GM18502 (cell line): ENCODE data around the gene CCDC88B.

ENCODE experiments used
- ATAC-seq: cut with Tn5 transposase; IDR thresholded peaks from one replicate; pipeline ENCODE4 v1.9.1; 2021; ENCODE audit warnings: mild to moderate bottlenecking; ENCODE audit not compliant: unreplicated experiment, poor library complexity

CCDC88B gene

GRCh38 chr11:64342869-64343745, 3.1 kb downstream of the CCDC88B start:
- ATAC-seq = no peak

GRCh38 chr11:64343767-64344559, 4.0 kb downstream of the CCDC88B start:
- no peak for ATAC-seq

DNA sequence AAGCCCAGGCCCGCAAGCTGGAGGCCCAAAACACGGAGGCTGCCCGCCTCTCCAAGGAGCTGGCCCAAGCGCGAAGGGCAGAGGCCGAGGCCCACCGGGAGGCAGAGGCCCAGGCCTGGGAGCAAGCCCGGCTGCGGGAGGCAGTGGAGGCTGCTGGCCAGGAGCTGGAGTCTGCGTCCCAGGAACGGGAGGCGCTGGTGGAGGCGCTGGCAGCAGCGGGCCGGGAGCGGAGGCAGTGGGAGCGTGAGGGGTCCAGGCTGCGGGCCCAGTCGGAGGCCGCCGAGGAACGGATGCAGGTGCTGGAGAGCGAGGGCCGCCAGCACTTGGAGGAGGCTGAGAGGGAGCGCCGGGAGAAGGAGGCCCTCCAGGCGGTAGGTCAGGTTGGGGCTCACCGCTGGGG, 4.8 kb downstream of the CCDC88B start:
- no peak for ATAC-seq

- ATAC-seq = no peak
Measured at GRCh38 chr11:64347193-64347867, 7.3 kb downstream of the CCDC88B start.

DNA sequence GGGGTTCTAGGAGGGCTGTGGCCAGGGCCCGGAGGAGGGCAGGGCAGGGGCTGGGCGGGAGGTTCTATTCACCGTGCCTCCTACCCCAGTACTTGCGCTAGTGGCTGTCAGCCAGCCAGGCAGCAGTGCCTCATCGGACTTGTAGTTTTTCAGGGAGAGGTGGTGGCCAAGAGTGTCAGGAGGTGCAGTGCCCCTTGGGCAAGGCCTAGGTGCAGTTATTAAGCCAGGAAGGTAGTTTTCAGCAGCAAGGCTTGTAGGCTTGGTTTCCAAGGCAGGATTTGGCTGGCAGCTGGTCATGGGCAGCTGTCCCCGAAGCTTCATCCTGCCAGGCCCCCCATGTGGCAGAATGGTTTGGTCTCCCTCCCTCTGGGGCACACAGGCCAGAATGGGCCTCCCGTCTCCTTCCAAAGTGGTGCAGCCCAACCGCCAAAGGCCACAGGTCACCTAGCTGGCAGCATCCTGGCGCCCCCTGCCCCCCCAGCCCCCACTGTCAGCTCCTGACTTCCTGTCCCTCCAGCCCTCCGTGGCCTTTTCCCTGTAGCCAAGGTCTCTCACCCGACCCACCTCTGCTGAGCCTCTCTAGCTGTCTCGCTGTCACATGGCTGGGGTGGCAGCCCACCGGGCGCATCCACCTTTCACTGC, 8.5 kb downstream of the CCDC88B start:
- ATAC-seq = no peak

- ATAC-seq = no peak
Measured at GRCh38 chr11:64349025-64349387, 9.0 kb downstream of the CCDC88B start.

GRCh38 chr11:64349404-64349803, 9.4 kb downstream of the CCDC88B start:
- ATAC-seq = no peak

GRCh38 chr11:64351136-64351631, 11.2 kb downstream of the CCDC88B start:
- no peak for ATAC-seq

- no peak for ATAC-seq
Measured at GRCh38 chr11:64352099-64352994, 12.3 kb downstream of the CCDC88B start.

DNA sequence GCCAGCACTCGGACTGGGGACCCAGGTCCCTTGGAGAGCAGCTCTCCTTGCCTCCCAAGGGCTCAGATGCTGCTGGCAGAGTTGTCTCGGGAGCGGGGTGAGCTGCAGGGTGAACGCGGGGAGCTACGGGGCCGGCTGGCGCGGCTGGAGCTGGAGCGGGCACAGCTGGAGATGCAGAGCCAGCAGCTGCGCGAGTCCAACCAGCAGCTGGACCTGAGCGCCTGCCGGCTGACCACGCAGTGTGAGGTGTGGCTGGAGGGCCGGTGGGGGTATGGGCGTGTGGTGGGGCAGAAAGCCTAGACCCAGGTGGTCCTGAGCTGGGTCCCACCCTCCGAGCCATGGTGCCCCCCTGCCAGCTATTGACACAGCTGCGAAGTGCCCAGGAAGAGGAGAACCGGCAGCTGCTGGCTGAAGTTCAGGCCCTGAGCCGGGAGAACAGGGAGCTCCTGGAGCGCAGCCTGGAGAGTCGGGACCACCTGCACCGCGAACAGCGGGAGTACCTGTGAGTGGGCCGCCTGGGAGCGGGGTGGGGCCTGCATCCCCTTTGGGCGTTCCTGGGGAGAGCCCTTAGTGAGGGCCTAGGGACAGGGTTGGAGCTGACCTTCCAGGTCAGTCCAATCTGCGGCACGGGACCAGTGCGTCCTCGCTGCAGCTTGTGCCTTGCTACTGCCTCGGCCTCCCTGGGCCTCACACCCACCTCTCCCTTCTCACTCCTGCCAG, 13.2 kb downstream of the CCDC88B start:
- ATAC-seq = no peak

DNA sequence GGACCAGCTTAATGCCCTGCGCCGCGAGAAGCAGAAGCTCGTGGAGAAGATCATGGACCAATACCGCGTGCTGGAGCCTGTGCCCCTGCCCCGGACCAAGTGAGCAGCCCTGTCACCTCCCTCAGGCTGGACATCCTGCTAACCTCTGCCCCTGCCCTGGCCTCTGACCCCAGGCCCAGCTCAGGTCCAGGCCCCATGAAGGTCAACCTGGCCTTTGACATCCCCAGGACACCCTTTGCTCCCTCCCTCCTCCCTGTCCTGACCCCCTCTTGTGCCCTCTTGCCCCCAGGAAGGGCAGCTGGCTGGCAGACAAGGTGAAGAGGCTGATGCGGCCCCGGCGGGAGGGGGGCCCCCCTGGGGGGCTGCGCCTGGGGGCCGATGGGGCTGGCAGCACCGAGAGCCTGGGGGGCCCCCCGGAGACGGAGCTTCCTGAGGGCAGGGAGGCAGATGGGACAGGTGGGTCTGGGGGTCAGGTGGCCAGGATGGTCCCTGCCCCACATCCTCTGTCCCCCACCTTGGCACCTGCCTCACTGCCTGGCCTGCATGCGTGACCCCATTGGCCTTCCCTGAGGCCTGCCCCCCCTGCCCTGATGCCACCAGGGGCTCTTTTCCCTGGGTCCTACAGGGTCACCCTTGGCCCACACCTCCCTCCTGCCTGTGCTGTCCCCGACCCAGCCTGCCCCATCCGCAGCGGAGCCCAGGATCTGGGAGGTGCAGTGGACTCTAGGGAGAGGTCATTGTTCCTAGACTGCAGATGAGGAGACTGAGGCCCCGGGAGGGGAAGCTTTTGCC, 13.9 kb downstream of the CCDC88B start:
- ATAC-seq = no peak

- no peak for ATAC-seq
Measured at GRCh38 chr11:64355078-64355940, 15.3 kb downstream of the CCDC88B start.

DNA sequence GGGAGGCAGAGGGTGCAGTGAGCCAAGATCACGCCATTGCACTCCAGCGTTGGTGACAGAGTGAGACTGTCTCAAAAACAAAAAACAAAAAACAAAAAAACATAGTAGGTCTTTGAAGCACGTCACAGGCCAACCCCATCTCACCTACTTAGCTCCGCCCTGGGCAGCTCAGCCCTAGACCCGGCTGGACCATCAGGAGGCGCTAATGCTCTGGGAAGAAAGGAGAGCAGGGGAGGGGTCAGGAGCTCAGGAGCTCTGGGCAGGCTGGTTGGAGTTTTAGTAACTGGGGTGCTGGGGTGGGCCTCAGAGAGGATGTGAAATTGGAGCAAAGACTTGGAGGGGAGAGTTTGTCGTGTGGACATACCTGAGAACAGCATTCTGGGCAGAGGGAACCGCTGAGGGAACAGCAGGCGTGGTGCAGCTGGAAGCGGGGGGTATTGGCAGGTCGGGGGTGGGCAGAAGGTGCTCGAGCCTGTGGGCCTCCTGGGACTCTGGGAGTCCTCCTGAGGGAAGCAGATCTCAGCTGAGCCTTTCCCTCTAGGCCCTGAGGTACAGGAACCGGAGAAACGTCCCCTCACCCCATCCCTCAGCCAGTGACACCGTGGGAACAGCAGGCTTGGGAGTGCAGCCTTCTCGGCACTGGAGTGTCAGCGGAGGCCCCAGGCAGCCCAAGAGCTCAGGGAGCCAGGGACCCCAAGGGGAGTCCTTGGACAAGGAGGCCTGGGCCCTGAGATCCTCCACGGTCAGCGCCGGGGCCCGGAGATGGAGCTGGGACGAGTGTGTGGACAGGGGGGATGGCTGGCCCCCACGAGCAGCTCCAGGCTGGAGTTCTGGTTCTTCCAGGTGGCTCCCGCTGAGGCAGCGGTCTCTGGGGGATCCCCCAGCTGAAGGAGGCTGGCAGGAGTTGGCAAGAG, 16.8 kb downstream of the CCDC88B start:
- no peak for ATAC-seq

DNA sequence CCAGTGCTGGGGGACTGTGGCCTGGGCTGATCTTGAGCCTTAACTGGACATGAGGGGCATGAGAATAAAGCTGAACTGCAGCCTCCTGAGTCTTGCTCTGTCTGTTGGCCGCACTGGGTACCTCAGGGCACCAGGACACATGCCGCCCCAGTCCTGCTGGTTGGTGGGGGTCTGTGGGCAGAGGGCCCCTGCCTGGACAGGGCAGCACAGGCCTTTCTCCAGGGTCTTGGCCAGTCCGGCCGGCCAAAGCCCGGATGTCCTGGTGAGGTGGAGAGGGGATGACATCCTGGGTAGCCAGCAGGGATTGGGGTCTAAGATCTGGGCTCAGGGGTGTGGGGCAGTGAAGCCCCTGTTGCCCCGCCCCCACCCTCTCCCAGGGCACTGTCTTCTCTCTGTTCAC, 17.4 kb downstream of the CCDC88B start:
- no peak for ATAC-seq

GRCh38 chr11:64357904-64358535, 18.0 kb downstream of the CCDC88B start:
- no peak for ATAC-seq

DNA sequence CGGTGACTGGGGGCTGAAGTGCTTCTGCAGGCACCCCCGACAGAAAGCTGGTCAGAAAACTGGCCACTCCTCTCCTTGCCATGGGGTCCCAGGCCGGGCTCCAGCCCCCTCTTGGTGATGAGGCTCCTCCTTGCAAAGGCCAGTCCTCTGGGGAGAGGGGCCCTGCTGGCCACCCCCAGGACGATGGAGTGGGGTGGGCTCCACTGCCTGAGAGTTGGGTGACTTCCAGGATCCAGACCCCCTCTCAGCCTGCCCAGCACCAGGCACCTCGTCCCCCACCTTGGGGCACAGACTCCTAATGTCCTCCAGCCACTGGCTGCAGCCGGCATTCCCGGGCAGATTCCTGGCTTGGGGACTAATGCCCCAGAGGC, 18.5 kb downstream of the CCDC88B start:
- no peak for ATAC-seq
